Astrocyte (in vitro differentiated cells and primary cell): ENCODE results near the gene OLA1. TPM values are rescaled to one million over a fixed set of nuclear protein-coding genes. Genes with fewer than 3 reads are reported as not detected.

Experiments
- DNase-seq: peaks from one replicate; pipeline ENCODE4 v3.0.0-alpha.2; 2010; ENCODE audit warnings: low read depth
- FAIRE-seq: peaks from 2 replicates; lab custom pipeline; 2011; peaks lifted over from hg19 to GRCh38; lab: Jason Lieb, UNC
- H2AFZ ChIP-seq: 2 replicates; pipeline ENCODE4 v1.6.0; 2012; ENCODE audit warnings: low read depth, low read length, inconsistent platforms
- H3K27ac ChIP-seq: 2 replicates; pipeline ENCODE4 v1.5.1; 2011; ENCODE audit warnings: low read depth, low read length, inconsistent platforms
- H3K27me3 ChIP-seq: 2 replicates; pipeline ENCODE4 v1.6.0; 2011; ENCODE audit warnings: low read length, inconsistent platforms; ENCODE audit not compliant: insufficient read depth
- H3K36me3 ChIP-seq: 2 replicates; pipeline ENCODE4 v1.5.1; 2011; ENCODE audit warnings: low read length, inconsistent platforms; ENCODE audit not compliant: insufficient read depth
- H3K4me1 ChIP-seq: 2 replicates; pipeline ENCODE4 v1.5.1; 2011; ENCODE audit warnings: low read length, inconsistent platforms; ENCODE audit not compliant: insufficient read depth
- H3K4me2 ChIP-seq: 2 replicates; pipeline ENCODE4 v1.6.0; 2012; ENCODE audit warnings: low read length, inconsistent platforms
- H3K4me3 ChIP-seq: 2 replicates; pipeline ENCODE4 v1.5.1; 2011; ENCODE audit warnings: low read depth, mild to moderate bottlenecking, low read length, inconsistent platforms; ENCODE audit not compliant: insufficient read depth
- H3K79me2 ChIP-seq: 2 replicates; pipeline ENCODE4 v1.6.0; 2012; ENCODE audit warnings: mild to moderate bottlenecking, low read length, inconsistent platforms; ENCODE audit not compliant: insufficient read depth
- H3K9ac ChIP-seq: 2 replicates; pipeline ENCODE4 v1.6.0; 2012; ENCODE audit warnings: mild to moderate bottlenecking, low read length, inconsistent platforms
- H3K9me3 ChIP-seq: 2 replicates; pipeline ENCODE4 v1.5.1; 2012; ENCODE audit warnings: low read depth, mild to moderate bottlenecking, low read length, inconsistent platforms; ENCODE audit not compliant: insufficient read depth
- H4K20me1 ChIP-seq: 2 replicates; pipeline ENCODE4 v1.6.0; 2012; ENCODE audit warnings: low read length, inconsistent platforms; ENCODE audit not compliant: insufficient read depth
- H3K27ac Mint-ChIP-seq: one replicate; pipeline ENCODE4 v1.8.0; 2021; ENCODE audit warnings: mild to moderate bottlenecking, mixed read lengths; ENCODE audit not compliant: unreplicated experiment
- H3K27me3 Mint-ChIP-seq: one replicate; pipeline ENCODE4 v1.8.0; 2021; ENCODE audit warnings: low read depth, mixed read lengths; ENCODE audit not compliant: unreplicated experiment
- H3K36me3 Mint-ChIP-seq: one replicate; pipeline ENCODE4 v1.8.0; 2021; ENCODE audit warnings: low read depth, mixed read lengths; ENCODE audit not compliant: unreplicated experiment
- H3K4me1 Mint-ChIP-seq: one replicate; pipeline ENCODE4 v1.8.0; 2021; ENCODE audit warnings: low read depth, mixed read lengths; ENCODE audit not compliant: unreplicated experiment
- H3K4me3 Mint-ChIP-seq: one replicate; pipeline ENCODE4 v1.8.0; 2021; ENCODE audit warnings: mild to moderate bottlenecking, moderate library complexity, mixed read lengths; ENCODE audit not compliant: unreplicated experiment
- H3K9me3 Mint-ChIP-seq: one replicate; pipeline ENCODE4 v1.8.0; 2021; ENCODE audit warnings: mild to moderate bottlenecking, mixed read lengths; ENCODE audit not compliant: unreplicated experiment
- EZH2 ChIP-seq: IDR thresholded peaks from 2 replicates; pipeline ENCODE4 v1.6.1; 2012; ENCODE audit warnings: mild to moderate bottlenecking, low read length, inconsistent platforms; ENCODE audit not compliant: insufficient read depth
- total RNA-seq: library from RNA; stranded (reverse); gene quantifications from 2 replicates; pipeline ENCODE4 v1.2.1, GENCODE V29; 2021
- TF ChIP-seq, protein P1 (sequence below): IDR thresholded peaks from 2 replicates; pipeline ENCODE4 v1.5.1; 2011; ENCODE audit warnings: low read depth, mild to moderate bottlenecking, inconsistent platforms, low read length, moderate library complexity; ENCODE audit not compliant: insufficient read depth

Gene OLA1
- total RNA-seq, 1 donor from 2014 or later = 104 TPM

DNA sequence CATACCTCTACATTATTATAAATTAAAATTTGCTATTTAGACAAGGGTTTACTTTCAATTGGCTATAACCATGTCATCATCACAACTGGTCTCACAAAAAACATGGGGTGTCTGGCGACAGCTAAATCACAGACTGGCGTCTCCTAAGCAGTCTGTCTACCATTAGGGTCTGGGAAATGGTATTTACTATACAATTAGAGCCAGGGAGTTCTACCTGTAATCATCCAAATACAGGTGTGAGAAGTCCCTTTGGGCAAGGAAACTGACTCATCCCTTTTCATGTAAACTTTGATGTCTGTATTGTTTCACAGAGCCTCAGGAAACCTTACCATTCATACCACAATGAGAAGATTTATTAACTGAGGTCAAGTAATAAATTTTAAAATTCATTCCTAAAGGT lies 126.7 kb downstream of the OLA1 start:
- Histone ChIP-seq H3K9me3 (no peaks in the 10 kb centered on the region), H4K20me1 (peaks cover 3% of the 10 kb centered on the region), H3K27me3 (no peaks in the 10 kb centered on the region), H3K4me3 (no peak overlapping the region), H3K79me2 (no peaks in the 10 kb centered on the region), H3K4me2 (no peak overlapping the region), H3K9ac (no peak overlapping the region), H3K27ac (no peak overlapping the region), H3K36me3 (no peaks in the 10 kb centered on the region), H2AFZ (no peak overlapping the region), H3K4me1 (peaks cover 10% of the 10 kb centered on the region)
- Mint-ChIP-seq H3K27ac (no peak overlapping the region), H3K4me3 (no peak overlapping the region), H3K4me1 (peaks cover 26% of the 10 kb centered on the region), H3K9me3 (no peaks in the 10 kb centered on the region), H3K36me3 (no peaks in the 10 kb centered on the region), H3K27me3 (no peaks in the 10 kb centered on the region)
- no peak for TF ChIP-seq EZH2
- FAIRE-seq (no peak), DNase-seq (no peak)

DNA sequence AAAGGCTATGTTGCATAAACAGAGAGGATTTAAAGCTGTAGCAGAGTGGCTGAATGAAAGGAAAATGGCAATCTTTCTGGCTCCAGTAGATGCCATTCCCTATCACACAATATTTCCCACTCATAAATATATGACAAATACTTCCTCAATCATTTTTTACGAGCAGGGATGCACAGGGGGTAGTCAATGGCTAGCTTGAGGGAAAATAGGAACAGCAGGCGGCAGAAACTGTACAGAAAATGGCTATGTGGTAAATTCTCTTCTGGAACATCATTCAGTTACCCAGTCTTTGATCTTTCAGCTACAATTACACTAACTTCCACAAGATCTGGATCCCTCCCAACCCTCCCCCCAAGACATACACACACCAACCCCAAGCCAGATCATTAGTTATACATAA lies 127.2 kb downstream of the OLA1 start:
- FAIRE-seq = no peak
- Histone ChIP-seq H4K20me1 (peaks cover 3% of the 10 kb centered on the region), H3K4me1 (peaks cover 10% of the 10 kb centered on the region), H3K4me2 (no peak overlapping the region), H3K9me3 (no peaks in the 10 kb centered on the region), H3K27me3 (no peaks in the 10 kb centered on the region), H3K27ac (no peak overlapping the region), H3K36me3 (no peaks in the 10 kb centered on the region), H2AFZ (no peak overlapping the region), H3K79me2 (no peaks in the 10 kb centered on the region), H3K4me3 (no peak overlapping the region), H3K9ac (no peak overlapping the region)
- DNase-seq = no peak
- Mint-ChIP-seq H3K36me3 (no peaks in the 10 kb centered on the region), H3K27ac (no peak overlapping the region), H3K4me1 (peaks cover 26% of the 10 kb centered on the region), H3K4me3 (no peak overlapping the region), H3K27me3 (no peaks in the 10 kb centered on the region), H3K9me3 (no peaks in the 10 kb centered on the region)
- TF ChIP-seq, protein P1, sequence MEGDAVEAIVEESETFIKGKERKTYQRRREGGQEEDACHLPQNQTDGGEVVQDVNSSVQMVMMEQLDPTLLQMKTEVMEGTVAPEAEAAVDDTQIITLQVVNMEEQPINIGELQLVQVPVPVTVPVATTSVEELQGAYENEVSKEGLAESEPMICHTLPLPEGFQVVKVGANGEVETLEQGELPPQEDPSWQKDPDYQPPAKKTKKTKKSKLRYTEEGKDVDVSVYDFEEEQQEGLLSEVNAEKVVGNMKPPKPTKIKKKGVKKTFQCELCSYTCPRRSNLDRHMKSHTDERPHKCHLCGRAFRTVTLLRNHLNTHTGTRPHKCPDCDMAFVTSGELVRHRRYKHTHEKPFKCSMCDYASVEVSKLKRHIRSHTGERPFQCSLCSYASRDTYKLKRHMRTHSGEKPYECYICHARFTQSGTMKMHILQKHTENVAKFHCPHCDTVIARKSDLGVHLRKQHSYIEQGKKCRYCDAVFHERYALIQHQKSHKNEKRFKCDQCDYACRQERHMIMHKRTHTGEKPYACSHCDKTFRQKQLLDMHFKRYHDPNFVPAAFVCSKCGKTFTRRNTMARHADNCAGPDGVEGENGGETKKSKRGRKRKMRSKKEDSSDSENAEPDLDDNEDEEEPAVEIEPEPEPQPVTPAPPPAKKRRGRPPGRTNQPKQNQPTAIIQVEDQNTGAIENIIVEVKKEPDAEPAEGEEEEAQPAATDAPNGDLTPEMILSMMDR = no peak
- TF ChIP-seq EZH2 = no peak

DNA sequence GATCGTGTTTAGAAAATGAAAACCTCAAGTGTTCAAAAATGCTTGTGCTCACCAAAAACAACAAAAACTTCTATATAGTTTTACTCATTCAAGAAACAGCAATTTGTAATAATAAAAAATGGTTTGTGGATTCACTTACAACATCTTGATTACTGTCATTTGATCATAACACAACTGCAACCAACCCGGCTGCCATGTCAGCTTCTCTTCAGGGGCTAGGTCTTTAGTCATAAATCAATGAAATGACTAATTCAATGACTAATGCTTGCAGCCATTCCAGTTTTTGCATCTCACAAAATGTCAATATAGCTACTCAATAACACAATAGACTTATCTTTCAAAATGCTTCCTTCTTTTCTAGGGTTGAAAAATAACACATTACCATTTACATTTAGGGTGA lies 128.0 kb downstream of the OLA1 start:
- Mint-ChIP-seq H3K27me3 (no peaks in the 10 kb centered on the region), H3K4me1 (peaks cover 26% of the 10 kb centered on the region), H3K9me3 (no peaks in the 10 kb centered on the region), H3K27ac (peak overlapping the region; percentile 62), H3K36me3 (no peaks in the 10 kb centered on the region), H3K4me3 (no peak overlapping the region)
- no peaks in the 10 kb centered on the region for H3K27me3 ChIP-seq
- H2AFZ ChIP-seq = no peak overlapping the region
- no peak overlapping the region for H3K9ac ChIP-seq
- DNase-seq (peak; percentile 32), FAIRE-seq (peak; percentile 77)
- H3K36me3 ChIP-seq = no peaks in the 10 kb centered on the region
- no peak for TF ChIP-seq EZH2
- no peaks in the 10 kb centered on the region for H3K79me2 ChIP-seq
- H3K4me2 ChIP-seq = no peak overlapping the region
- H4K20me1 ChIP-seq = peaks cover 3% of the 10 kb centered on the region
- H3K4me3 ChIP-seq = no peak overlapping the region
- H3K27ac ChIP-seq = no peak overlapping the region
- H3K4me1 ChIP-seq = peaks cover 10% of the 10 kb centered on the region
- no peaks in the 10 kb centered on the region for H3K9me3 ChIP-seq
